ENCODE results near the gene WSCD1. TPM values are rescaled to one million over a fixed set of nuclear protein-coding genes. Genes with fewer than 3 reads are reported as not detected.

The WSCD1 gene
- polyA plus RNA-seq, 12 donors = 14.0 to 515 (median 36.9) TPM

DNA sequence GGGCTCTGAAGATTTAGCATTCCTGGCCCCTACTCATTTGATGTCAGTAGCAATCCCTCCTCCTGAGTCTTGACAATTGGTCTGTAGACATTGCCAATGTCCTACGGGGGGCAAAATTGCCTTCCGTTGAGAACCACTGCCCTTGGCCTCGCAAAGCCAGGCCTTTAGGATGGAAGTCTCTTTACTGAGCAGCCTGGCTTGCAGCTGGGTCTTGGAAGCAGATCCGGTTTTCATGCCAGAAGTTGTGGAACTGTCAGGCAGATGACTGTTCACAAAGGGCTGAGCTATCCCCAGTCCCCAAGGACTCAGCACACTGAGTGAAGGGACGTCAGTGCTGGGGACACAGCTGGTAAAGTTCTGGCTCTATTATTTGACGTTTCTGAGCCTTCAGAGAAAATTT lies 83.2 kb downstream of the WSCD1 start:
- DNase-seq = no peak

DNA sequence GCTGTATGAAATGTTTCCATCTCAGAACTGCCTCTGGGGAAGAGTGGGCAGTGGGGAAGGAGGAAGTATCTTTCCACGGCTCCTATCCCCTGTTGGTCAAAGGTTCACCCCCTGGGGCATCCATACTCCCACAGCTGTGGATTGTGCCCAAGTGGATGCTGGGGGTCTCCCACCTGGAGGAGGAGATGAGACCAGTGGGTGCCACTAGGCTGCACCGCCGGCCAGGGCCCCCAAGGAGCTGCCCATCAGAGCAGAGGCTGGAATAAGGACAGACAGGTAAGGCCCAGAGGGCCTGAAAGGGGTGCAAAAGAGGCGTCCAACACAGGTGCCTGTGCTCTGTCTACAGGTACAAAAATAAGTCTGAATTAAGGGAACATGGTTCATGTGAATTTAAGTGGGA lies 87.5 kb downstream of the WSCD1 start:
- DNase-seq = no peak

DNA sequence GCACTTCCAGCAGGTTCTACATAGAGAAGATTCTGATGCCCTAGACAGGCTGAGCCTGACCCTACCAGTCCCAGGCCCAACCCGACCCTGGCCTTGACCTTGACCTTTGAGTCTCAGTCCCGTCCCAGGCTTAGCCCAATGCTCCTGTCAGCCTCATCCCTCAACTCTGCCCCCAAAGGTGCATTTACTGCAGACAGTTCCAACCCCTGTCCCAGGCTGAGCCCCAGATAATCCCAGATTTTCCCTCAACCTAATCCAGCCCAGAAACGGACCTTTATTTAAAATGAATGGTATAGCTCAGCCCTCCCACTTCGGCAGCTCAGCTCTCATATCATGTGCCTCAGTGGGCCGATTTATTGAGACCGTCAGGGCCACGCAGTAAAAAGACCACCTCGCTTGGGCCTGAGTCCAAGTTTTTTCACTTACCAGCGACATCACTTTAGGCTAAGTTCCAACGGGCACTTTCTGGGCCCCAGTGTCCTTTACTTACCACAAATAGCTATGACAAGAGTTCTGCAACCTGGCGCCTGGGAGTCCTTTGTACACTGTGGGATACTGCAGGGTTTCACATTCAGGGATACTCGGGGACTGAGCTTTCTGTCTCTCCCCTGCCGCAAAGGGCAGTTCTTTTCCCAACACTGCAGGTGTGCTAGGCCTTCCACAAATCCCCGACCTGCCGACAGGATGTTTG lies 89.5 kb downstream of the WSCD1 start:
- no peak for DNase-seq

DNA sequence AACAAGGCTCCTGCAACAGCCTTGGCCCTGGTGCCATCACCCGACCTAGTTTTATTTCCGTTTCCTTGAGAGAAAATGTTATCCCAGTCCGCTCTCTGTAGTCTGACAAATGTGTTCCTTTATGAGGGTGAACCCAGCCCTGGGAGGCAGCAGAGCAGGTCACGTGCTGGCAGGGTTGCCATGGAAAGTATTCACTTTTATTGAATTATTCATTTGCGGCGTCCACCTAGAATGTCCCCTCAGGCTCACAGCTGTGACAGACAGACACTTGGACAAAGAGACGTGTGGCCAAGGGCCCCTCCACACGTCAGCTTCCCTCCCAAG lies 90.0 kb downstream of the WSCD1 start:
- no peak for DNase-seq

DNA sequence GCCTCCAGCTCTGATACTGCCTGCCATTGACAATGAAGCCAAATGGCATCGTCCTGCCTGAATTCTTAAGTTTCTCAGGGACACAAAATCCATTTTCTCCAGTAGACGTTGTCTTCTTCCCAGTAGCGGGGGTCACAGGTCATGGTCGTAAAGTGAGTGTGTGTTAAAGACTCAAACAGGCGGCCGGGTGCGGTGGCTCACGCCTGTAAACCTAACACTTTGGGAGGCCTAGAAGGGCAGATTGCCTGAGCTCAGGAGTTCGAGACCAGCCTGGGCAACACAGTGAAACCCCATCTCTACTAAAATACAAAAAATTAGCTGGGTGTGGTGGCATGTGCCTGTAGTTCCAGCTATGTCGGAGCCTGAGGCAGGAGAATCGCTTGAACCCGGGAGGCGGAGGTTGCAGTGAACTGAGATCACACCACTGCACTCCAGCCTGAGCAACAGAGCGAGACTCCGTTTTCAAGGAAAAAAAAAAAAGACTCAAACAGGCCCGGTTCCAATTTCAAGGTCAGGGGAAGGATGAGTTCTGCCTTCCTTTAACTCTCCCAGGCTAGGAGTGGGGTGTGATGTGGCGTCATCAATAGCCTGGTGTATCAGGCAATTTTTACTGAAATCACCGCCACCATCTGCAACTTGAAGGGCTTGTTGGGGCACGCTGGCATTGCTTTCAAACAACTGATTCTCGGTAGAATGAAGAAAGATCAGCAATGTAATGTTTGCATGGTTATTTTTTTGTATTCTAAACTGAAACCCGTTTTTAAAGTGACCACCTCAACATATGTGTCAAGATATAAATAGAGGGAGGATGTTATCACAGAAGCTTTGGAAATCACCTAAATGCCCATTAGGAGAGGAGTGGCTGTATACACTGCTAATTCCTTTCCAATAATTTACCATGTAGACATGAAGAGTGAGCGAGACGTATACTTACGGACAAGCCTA lies 91.0 kb downstream of the WSCD1 start:
- DNase-seq = no peak

DNA sequence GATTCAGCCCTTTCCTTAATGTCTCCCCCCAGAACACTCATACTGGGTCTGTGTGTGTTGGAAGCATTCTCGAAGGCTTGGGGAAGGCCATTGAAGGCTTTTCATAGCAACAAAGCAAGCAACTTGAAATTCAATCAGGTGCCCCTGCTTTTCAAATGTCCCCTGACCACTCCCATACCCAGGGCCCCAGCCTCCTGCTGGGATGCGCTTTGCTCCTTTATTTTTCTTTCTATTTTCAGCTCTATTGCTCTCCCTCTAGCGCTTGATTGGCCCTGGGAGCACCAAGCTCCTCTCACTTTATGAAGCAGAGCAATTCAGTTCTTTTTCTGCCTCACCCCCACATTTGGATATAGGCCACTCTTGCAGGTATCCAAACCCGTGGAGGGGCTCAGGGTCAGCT lies 92.0 kb downstream of the WSCD1 start:
- DNase-seq = no peak

DNA sequence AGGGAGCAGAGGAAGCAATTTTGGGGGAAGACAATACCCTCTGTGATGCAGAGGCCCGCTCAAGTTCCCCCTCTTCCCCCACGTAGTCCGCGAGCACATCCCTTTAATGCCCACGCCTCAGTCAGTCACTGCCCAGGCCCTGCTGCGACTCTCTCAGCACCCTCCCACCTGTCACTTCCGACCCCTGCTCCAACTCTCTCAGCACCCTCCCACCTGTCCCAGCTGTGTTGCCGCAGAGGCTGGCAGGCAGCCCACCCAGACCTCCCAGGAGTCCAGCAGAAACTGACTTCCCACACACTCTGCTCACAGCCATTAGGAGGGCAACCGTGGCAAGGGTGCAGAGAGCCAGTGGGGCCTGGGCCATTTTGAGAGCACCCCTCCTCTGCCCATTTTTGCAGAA lies 92.7 kb downstream of the WSCD1 start:
- no peak for DNase-seq

DNA sequence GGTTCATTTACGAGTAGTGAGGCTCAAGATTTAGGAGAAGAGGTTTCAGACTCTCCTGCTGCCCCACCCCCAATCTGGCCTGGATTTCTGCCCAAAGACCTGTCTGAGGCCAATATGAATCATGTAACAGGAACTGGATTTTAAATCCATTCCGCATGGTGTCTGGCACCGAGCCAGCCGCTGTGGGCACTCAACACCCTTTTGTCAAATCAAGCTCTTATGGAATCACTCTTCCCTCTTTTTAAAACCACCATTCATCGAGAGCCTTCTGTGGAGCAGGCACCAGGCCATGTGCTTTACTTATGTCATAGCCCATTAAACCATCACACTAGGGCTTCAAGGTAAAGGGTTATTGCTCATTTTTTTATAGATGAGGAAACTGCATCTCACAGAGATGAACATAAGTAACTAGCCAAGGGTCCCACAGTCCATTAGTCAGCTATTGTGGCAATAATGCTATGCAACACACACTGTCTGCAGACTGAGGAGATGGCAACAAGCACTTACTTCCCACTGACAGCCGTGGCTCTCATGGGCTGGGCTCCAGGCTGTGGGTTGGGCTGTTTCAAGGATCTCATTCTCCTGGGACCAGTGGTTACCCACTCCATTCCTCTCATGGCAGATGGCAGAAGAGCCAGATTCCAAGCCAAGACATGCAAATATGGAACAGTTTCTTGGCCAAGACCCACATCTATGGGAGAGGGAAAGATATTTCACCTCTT lies 93.6 kb downstream of the WSCD1 start:
- DNase-seq = no peak

DNA sequence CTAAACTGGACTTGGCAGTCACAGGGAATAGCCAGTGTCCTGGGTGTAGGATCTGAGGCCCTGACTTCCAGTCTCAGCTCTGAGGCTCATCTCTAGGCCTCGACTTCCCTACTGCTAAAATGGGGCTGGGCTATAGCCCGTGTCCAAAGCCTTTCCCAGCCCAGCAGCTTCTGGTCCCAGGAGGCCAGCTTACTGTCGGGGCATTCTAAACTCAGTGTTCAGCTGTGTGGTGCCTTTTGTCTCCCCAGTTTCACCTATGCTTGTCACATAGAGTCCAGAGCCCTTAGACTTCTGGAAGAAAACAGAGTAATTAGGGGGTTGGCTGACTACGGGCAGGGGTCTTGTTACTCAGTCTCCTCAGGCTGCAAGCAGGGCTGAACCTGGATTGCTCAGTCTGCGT lies 94.8 kb downstream of the WSCD1 start:
- DNase-seq = no peak

DNA sequence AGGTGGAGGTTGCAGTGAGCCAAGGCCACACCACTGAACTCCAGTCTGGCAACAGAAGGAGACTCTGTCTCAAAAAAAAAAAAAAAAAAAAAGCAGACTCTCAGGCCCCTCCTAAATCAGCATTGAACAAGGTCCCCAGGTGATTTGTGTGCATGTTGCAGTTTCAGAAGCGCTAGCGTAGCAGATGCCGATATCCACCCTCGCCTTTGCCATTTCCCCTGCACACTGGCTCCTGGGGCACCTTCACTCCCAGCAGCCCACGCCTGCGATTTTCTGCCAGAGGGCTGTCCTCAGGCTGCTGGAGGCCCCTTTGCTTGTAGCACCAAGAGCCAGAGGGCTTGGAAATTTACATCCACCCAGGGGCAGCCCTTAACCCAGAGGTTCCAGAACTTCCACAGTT lies 95.6 kb downstream of the WSCD1 start:
- DNase-seq = no peak

DNA sequence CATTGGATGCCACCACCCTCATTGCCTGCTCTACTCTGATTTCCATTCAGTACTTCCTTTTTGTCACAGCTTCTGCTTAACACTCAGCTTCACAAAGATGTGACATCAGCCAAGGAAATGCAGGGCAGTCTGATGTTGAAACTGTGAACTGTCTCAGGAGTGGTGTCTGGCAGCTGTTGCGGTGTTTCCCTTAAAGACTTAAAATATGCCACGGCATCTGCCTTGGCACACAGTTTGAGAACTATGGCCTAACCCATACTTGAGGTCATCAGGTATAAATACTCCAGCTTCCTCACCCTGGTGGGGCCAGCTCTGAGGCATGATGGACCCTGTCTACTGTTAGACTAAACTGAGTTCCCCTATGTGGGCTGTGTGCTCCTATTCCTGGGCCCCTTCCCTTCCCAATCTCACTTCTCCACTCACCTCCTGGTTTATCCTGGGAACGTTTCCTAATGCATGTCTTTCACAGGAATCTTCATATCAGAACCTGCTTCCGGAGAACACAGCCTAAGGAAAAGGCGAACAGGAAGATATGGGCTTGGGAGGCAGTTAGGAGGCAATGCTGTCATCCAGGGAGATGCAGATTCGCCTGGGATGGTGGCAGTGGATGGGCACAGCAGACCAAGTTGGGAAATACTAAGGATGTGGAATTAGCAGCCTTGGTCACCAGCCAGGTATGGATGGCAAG lies 96.5 kb downstream of the WSCD1 start:
- DNase-seq = no peak

DNA sequence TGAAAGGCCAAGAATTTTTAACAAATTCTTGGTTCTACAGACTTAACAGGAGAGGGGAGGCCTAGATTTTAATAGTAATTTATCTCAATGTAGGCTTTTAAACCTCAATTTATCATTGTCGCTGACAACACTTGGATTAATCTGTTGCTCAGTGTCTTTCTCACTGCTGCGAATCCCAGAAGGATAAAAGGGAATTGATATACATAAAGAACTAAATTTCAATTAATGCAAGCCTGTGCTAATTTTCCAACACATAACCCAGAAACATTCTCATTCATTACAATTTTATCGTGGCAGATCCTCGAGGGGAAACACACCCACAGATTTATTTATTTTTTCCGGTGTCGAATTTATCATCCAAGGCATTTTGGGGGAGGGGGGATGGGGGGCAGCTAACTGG lies 98.1 kb downstream of the WSCD1 start:
- DNase-seq = no peak

DNA sequence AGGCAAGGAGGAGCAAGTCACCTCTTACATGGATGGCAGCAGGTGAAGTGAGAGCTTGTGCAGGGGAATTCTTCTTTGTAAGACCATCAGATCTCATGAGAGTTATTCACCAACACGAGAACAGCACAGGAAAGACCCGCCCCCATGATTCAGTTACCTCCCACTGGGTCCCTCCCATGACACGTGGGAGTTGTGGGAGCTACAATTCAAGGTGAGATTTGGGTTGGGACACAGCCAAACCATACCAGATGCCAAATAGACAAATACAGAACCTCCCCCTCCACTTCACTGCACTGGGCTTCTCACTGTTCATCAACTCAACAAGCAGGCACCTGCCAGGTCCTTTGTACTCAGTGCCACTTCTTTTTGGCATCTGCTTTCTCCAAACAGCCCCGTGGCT lies 100.2 kb downstream of the WSCD1 start:
- DNase-seq = no peak

DNA sequence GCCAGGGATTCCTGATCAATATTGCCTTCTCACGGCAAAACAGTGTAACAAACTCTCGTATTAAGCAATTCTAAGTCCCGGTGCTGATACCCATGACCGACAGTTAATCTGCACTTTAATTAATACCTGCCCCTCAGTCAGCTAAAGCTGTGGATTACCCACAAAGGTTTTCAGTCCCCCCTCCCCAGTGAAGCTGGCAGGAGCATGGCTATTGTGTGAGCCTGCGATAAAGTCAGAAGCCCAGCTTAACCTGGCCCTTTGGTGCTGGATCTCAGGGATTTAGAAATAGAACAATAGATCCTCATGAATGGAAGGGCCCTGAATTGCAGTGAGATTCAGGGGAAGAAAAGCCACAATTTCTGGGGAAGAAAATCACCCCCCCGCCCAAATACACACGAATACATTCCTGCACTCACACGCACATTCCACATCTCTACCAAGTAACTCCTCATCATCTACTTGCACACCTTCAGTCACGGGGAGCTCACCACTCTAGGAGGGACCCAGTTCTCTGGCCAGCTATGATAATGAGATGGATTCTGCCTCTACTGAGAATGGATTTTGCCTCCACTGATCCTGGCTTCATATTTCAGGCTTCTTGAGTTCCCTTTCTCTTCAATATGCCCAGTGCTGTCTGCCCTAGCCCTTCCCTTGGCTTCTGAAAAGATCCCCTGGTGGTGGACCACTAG lies 102.6 kb downstream of the WSCD1 start:
- DNase-seq = no peak

DNA sequence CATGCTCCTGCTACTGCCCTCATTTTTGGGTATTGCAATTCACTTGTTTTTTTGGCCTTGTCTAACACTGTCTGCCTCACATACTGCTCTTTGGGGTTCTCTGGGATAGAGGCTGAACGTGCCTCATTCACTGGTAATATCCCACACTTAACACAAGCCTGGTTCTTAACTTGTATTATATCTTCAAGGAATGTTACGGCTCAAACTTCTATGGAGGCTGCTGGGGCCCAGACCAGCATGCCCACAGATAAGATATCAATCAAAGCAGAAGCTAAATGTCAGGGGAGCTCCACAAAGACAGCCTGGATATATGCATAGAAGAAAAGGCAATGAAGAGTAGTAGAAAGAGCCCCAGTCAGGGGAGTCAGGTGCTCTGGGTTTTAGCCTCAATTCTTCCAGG lies 103.5 kb downstream of the WSCD1 start:
- DNase-seq = no peak
